ENCODE results near the gene NGRN. TPM values are rescaled to one million over a fixed set of nuclear protein-coding genes. Genes with fewer than 3 reads are reported as not detected.
"Not testable (repeated sequence)": the region's sequence is repeated elsewhere in the genome, so short reads cannot be mapped to it uniquely, and the experiment has no call there.

The NGRN gene
- total and polyA plus RNA-seq, 2 of the 8 experiments (the other 6 are each of a cell fraction or from before 2014, with no cell fraction given) = 60.1 to 101 TPM

- CTCF ChIA-PET (ENCODE audit: partially characterized antibody) = interaction anchor here (0.6 to 7.3 kb wide), 9 partner anchors 10 to 505 kb away, joined by 3 to 42 read pairs (median 3); no protein-coding TSS in a partner anchor
- H2AK5ac ChIP-seq (ENCODE audit: low read depth, low read length) = not testable (repeated sequence)
Measured at GRCh38 chr15:90305355-90305754, 39.9 kb downstream of the NGRN start.

More at GRCh38 chr15:90305355-90305754, 39.9 kb downstream of the NGRN start:
- H2BK120ac ChIP-seq (replicated peaks; ENCODE audit: low read depth, low read length); H3K4ac ChIP-seq (replicated peaks; ENCODE audit: insufficient read length, low read depth, low read length); H4K8ac ChIP-seq (ENCODE audit: extremely low read depth, insufficient read depth, low read length); H4K91ac ChIP-seq (replicated peaks; ENCODE audit: insufficient read length, low read length); FAIRE-seq; H3K4me1 ChIP-seq (replicated peaks in 1 of 4; ENCODE audit: control insufficient read depth in 3 of 4, insufficient read depth in 4 of 4, low read length in 3 of 4); H3K36me3 ChIP-seq (ENCODE audit: control insufficient read depth in 2 of 4, insufficient read depth in 4 of 4, low read length in 3 of 4); H3K79me2 ChIP-seq (ENCODE audit: control insufficient read depth in 1 of 2, insufficient read depth in 2 of 2, low read length in 2 of 2); H3K4me3 ChIP-seq (ENCODE audit: extremely low read depth in 1 of 4, insufficient read depth in 2 of 4, low read depth in 3 of 4, low read length in 4 of 4); H3K14ac ChIP-seq (ENCODE audit: insufficient read length); H2AFZ ChIP-seq (ENCODE audit: low read length); H3K56ac ChIP-seq (replicated peaks; ENCODE audit: insufficient read length, low read depth, low read length); H3K18ac ChIP-seq (ENCODE audit: extremely low read depth, low read length); H2BK15ac ChIP-seq (ENCODE audit: low read length); H3K23me2 ChIP-seq (ENCODE audit: low read depth, low read length); DNase-seq (ENCODE audit: low read depth in 1 of 2, low spot score in 2 of 2); H4K20me1 ChIP-seq (replicated peaks in 1 of 2; ENCODE audit: control insufficient read depth in 1 of 2, insufficient read depth in 2 of 2, low read length in 2 of 2); H3K9ac ChIP-seq (replicated peaks in 1 of 4; ENCODE audit: extremely low read depth in 1 of 4, low read depth in 3 of 4, low read length in 3 of 4); H4K5ac ChIP-seq (ENCODE audit: insufficient read length, low read depth, low read length); H3K23ac ChIP-seq (ENCODE audit: insufficient read length); H3K27me3 ChIP-seq (replicated peaks in 1 of 4; ENCODE audit: control insufficient read depth in 3 of 4, extremely low read depth in 1 of 4, insufficient read depth in 3 of 4, low read length in 3 of 4); POLR2A ChIA-PET (ENCODE audit: partially characterized antibody); H3K9me3 ChIP-seq (ENCODE audit: insufficient read depth in 2 of 2, low read depth in 1 of 2, low read length in 1 of 2); H2BK5ac ChIP-seq (ENCODE audit: low read depth, low read length); H2BK12ac ChIP-seq (ENCODE audit: low read depth, low read length); H3K4me2 ChIP-seq (ENCODE audit: insufficient read depth in 1 of 2, low read depth in 2 of 2, low read length in 2 of 2); H3K27ac ChIP-seq (ENCODE audit: low read depth, low read length); H3K79me1 ChIP-seq (ENCODE audit: low read depth, low read length); H2BK20ac ChIP-seq (ENCODE audit: low read length): not testable (repeated sequence)
- 87% methylated on average over 12 of the region's 14 CpGs; no CpG with 5 or more reads in 1 of the 2 experiments for WGBS, 2 experiments (ENCODE audit: extremely low coverage in 1 of 2, insufficient coverage in 1 of 2, insufficient read length in 1 of 2, insufficient replicate concordance in 2 of 2, low coverage in 1 of 2, low lambda C conversion rate in 2 of 2, missing lambda C conversion rate in 1 of 2)
